Left renal pelvis (tissue), 4 donors: ENCODE results near the gene UBTD1. TPM values are rescaled to one million over a fixed set of nuclear protein-coding genes. Genes with fewer than 3 reads are reported as not detected.

Source experiments
- DNase-seq, 4 donors: peaks; one replicate each; pipeline ENCODE4 v3.0.0-alpha.2; 2013; ENCODE audit warnings: low read depth in 4 of 4, low spot score in 3 of 4
- polyA plus RNA-seq, 4 donors: library from polyadenylated mRNA; unstranded; fragments of 120-200 nt; gene quantifications; one replicate each; pipeline ENCODE4 v1.2.1, GENCODE V29; 2013; ENCODE audit not compliant: insufficient read length in 4 of 4

The UBTD1 gene
- polyA plus RNA-seq, 4 donors = 6.2 to 12.7 (median 6.7) TPM

DNA sequence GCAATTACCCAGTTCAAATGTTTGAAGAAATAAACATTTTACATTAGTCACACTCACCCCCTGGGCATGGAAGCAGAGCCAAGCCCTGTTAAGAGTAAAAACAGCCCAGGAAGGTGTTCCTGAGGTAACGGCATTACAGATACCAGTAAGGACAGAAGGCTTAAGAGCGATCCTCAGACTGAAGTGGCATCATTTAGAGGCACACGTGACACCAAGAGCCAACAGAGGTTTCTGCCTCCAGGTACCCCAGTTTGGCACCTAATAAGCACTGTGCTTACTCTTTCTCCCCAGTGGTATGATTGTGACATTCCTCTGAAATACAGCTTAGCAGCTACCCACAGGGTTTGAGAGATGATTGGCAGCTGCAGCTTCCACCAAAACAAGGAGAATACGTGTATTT is 17.7 kb upstream of the UBTD1 start:
- no peak for DNase-seq

DNA sequence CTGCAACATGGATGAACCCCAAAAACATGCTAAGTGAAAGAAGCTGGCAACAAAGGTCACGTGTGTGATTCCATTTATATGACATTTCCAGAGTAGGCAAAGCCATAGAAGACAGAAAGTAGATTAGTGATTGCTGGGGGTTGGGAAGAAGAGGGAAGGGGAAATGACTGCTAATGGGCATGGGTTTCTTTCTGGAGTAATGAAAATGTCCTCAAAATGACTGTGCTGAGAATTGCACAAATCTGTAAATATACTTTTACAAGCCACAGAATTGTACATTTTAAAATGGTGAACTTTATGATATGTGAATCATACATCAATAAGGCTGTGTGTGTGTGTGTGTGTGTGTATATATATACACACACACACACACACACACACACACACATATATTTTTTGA is 16.3 kb upstream of the UBTD1 start:
- no peak for DNase-seq

DNA sequence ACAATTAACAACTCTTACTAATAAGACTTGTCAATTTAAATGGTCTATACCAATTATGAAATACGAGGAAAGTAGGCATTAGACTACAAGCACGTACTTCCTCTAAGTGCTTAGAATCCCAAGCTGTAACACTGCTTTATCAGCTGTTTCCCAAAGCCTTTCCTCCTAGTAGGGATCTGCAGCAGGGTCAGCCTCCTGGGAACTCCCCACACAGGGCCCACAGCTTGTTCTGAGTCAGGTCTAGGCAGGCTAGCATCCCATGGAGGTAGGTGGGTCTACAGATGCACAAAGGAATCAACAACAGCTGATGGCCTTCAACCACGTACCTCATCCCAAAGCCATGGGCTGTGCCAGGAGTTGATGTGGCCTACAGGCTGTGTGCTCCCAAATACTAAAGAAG is 15.2 kb upstream of the UBTD1 start:
- DNase-seq = no peak

DNA sequence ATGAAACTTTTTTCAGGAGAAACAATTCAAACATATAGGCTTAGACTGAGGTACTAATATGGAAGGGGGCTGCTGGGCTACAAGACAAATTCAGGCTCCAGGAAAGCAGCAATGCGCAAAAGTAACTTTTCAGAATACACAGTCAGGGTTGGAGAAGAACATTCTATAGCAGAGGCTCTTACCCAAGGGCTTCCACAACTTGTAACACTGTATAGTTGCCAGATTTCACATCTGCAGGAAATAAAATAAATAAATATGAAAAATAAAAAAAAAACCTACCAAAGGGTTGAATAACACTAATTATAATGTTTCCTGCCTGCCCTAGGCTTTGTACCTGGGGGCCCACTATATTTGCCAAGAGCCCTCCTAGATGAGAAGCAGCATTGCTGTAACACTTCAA is 14.8 kb upstream of the UBTD1 start:
- no peak for DNase-seq

DNA sequence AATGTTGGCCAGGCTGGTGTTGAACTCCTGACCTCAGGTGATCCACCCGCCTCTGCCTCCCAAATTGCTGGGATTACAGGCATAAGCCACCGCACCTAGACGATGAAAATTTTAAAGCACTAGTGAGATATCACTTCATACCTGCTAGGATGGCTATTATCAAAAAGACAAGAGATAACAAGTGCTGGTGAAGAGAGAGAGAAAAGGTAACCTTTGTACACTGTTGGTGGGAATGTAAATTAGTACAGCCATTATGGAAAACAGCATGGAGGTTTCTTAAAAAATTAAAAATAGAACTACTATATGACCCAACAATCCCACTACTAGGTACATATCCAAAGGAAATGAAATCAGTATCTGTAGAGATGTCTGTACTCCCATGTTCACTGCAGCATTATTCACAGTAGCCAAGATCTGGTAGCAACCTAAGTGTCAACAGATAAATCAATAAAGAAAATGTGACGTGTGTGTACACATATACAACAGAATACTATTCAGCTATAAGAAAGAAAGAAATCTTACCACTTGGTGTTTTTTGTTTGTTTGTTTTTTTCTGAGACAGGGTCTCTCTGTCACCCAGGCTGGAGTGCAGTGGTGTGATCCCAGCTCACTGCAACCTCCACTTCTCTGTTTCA is 13.0 kb upstream of the UBTD1 start:
- DNase-seq = no peak

DNA sequence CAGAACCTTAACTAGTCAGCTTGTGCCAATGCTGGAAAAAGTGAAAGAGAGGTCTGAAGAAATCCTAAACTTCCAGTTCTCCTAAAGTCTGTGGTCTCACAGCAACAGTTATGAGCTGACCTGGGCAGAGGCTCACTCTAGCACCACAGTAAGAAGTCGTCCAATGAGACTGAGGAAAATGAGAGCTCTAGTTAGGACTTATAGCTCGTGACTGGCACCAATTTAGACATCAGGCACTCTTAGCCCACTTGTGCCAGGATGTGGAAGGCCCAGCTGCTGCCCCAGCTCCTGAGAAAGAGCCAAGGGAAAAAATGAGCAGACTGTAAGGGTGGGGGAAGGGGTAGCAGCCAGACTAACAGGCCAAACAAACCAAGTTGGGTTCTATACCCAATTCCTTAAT is 8.1 kb upstream of the UBTD1 start:
- no peak for DNase-seq

DNA sequence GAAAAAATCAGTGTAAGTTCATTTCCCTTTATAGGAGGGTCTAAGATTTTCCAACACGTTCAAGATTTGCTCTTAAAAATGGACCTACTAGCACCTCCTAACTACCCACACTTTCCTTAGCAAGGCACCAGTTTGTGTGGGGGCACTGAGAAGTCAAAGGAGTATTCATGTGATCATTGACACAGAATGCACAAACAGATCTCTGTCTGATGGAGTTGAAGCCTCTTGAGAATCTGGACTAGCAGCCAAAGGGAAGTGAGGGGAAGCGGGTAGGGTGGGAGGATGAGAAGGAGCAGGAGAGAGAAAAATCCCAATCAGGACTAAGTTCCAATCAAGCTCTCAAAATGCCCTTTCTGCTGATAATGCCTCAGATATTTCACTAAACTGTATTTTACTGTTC is 4.6 kb upstream of the UBTD1 start:
- no peak for DNase-seq

DNA sequence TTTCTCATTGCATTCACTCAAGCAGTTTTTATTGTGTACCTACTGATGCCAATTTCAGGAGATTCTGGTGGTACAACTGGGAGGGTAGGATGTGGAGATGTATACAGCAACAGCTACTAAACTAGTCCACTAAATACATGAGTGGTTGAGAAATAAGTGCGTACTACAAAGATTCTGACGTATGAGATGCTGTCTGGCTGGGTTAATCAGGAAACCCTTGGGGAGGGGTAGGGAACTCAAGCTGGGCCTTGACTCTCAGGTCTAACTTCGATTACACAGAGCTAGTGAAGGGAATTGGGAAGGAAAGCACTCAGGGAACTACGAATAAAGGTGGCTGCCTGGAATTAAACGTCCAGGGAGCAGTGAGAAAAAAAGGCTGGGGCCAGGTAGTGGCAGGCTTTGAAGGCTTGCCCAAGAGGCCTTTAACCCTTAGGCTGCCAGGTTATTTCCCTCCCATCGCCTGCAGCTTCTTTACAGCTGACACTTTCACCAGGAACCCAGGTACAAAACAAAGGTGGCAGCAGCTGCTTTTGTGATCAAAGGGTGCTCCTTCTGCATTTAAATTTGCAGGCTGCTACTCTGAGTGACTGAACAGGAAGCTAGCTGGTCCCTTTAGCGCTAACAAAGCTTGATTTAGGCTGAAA is 3.7 kb upstream of the UBTD1 start:
- no peak for DNase-seq

DNA sequence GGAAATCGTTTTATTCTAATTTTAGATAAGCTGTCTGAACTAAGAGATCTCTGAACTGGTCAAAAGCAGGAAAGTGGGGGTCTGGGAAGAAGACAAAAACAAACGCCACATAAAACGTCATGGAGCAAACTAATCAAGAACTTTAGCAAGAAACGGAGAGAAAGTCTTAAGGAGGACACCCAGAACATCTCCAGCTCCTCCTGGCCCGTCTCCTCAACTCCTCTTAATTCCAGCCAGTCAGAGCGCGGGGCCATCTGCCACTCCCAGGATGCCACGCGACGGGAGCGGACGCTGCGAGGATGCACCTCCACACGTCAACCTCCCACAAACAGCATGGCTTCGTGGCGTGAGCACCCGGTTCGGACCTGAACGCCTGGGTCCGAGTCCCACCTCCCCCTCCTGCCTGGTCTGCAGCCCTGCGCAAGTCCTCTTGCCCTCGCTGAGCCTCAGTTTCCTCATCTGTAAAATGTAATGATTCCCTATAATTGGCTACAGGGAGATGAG is 1.1 kb upstream of the UBTD1 start:
- DNase-seq = no peak

DNA sequence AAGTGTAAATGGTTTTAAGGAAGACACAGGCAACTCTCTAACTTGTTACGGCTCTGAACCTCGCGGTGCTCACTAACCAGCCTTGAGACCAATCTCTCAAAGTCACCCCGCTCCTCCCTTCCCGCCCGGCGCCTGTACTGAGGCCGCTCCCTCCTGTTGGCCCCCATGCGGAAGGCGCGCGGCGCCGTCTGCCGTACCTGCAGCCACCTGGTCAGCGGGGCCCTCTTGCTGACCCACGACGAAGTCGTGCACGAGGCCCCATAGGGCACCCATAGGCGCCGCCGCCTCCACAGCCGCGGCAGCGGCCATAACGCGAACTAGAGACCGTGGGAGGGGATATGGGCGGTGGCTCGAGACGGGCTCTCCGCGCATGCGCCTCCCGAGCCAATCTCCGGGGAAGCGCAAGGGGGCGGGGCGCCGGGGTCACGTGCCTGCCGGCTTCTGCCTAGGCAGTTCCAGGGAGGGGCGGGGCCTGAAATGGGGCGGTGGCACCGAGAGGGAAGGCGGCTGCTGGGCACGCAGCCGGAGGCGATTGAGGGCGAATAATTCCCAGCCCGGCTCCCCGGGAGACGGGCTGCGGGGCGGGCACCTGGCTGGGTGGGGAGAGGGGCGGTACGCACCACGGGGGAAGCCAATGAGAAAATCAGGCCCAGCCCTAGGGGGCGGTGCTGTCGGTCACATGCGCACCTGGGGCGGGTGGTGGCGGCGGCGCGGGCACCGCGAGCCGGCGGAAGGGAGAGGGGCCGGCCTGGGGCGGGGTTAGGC is 466 bp upstream of the UBTD1 start, which contains the start of gene MMS19:
Gene MMS19, minus strand, starts transcription at position 347 of the 765 bp plus-strand sequence. Its CDS starts 38 bp downstream, at position 309.
- peak; percentile 92 to 95 (median 94) for DNase-seq

DNA sequence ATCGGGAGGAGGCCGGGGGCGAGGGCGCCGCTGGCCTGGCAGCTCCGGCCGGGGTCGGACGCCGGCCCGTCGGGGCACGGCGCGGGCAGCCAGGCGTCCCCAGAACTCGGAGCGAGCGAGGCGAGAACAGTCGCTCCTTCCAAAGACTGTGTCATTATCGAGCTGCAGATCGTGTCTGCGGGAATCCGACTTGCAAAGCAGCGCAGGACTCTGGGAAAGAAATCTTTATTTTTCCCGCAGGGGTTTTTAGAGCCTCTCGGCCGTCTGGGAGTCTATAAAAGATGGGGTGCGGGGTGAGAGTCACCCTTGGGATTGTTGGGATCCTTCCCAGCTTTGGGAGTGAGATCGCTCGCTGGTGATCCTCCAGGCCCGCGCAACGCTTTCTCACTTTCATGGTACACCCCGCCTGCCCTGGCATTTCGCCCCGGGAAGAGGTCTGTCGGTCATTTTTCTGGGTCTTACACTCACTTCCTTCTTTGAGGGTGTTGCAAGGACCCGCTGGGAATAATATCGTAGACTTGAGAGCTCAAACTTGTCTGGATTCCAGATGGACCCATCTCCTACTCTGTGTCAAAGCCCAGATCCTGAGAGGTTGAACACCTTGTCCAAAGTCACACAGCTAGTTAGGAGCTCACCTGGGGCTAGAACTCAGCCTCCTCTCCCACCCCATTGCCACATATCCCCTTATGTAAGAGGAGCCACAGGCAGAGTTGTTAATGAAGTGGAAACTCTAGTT is 1.0 kb downstream of the UBTD1 start:
- DNase-seq = no peak

DNA sequence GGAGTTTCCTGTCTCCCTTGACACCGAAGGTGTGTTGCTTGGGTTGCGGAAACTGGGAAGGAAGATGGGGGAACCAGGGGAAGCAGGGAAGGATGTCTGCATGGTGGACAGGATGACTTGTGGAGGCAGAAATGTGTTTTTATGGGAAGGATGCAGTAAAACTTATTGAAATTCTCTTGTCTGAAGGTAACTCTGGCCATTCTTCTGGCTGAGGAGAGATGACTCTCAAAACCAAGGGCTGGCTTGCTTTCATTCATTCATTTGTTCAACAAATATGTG is 1.5 kb downstream of the UBTD1 start:
- DNase-seq = no peak

DNA sequence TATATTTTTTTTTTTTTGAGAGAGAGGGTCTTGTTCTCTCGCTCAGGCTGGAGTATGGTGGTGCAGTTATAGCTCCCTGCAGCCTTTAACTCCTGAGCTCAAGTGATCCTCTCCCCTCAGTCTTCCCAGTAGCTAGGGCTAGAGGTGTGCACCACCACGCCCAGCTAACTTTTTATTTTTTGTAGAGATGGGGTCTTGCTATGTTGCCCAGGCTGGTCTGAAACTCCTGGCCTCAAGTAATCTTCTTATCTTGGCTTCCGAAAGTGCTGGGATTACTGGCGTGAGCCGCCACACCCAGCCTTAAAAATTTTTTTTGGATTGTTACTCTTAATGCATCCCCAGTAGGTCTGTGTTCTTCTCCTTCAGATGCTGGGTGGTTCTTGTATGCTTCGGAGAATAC is 4.2 kb downstream of the UBTD1 start:
- DNase-seq = no peak

DNA sequence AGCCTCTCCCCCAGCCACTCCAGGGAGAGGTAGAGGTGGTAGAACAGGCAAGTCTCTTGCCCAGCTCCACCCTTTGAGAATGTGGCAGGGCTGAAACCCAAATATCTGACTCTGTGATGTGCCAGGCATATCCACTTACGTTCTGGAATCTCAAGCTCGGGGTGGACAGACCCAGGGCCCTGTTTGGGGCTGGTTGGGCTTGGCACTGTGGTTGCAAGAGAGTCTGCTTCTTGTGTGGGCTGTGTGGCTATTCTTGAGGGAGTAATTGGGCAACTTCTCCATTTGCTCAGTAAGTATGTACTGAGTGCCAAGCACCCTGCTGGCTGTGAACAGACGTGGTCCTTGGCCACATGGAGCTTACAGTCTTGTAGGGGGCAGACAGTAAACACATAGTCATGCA is 4.7 kb downstream of the UBTD1 start:
- DNase-seq = no peak

DNA sequence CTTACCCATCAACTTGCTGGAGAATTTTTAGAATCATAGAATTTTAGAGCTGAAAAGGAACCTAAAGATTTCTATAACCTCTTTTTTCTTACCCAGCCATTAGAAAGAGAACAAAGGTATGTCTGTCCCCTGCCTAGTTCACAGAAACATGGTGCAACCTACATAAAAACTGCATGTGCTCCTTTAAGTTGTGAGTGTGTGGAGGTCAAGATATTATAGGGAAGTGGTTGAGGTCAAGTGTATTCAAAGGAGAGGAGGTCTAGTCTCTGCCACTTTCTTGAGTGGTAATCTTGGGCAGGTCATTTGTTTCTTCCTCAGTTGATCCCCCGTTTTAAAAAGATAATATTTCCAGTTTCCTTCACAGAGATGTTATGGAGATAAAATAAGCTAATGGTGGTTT is 6.4 kb downstream of the UBTD1 start:
- DNase-seq = no peak

DNA sequence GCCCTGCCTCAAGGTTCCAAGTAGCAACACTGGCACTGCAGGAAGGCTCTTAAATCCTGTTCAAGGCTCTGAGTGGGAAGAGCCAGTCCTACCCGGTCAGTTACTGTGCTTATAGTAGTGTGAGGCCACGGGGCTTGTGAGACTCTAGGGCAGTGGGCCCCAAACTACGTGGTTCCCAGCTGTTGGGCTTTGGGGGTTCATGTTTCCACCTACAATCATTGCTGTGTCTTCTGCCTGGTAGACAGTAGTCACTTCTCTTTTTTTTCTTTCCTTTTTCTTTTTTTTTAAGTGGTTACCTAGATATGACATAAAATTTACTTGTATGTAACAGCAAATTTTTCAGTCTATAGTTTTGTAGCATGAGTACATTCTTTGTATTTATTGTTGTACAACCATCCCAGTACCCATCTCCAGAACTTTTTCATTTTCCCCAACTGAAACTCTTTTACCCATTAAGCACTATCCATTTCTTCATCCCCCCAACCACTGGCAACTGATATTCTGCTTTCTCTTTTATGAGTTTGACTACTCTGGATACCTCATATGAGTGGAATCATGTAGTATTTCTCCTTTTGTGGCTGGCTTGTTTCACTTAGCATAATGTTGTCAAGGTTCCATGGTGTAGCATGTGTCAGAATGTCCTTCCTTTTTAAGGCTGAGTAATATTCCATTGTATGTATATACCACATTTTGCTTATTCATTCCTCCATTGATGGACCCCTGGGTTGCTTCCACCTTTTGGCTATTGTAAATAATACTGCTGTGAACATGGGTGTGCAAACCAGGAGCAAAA is 7.7 kb downstream of the UBTD1 start:
- DNase-seq = no peak

DNA sequence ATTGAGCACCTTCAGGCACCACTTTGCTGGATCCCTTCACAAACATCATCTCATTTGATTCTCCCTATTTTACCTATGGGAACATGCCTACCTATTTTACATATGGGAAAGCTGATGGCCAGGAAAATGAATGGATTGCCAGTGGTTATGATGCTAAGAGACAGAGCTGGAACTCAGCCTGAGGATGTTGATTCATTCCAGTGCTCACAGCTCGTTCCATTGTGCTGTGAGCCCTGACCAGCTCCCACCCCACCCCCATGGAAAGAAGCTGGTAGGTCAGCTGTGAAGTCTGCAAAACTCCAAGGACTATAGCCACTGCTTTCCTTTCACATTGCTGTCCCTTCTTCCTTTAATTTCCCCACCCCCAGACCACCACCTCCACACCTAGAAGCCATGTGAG is 9.6 kb downstream of the UBTD1 start:
- no peak for DNase-seq

DNA sequence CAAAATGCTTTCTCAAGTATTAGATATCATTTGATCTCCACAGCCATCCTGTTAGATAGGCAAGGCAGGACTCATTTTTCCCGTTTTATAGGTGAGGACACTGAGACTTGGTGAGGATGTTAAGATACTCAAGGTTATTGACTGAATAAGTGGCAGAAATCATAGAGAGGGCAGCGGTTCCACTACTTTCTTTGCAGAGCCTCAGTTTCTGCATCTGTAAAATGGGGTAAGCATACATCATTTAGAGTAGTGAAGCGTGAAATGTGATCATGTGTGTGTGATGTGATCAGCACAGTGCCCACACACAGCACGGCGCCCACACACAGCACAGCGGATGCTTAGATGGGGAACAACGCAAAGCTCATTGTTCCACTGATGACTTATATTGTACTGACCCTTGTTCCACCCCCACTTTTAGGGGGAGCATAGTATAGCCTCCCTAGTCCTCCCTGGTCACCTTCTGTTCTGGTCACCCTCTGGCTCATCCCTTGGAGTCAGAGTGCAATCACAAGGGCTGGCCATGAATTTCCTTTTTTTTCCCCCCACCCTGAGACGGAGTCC is 10.5 kb downstream of the UBTD1 start:
- DNase-seq = no peak

DNA sequence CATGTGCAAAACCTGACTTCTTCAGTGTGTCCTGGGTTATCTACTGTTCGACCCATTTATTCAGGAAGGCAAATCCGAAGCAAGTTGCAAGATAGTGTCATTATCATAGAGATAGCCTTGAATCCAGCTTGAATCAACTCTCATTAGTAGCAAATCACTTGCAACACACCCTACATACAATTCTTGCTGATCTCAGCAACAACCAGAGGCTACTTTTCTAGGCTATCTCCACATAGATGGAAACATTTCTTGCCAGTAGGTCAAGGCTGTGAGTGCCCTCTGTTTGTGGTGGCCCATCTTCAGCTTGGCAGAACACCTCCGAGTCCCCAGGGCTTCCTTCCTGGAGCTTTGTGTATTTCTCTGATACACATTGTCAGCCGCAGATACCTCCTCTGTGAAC is 12.0 kb downstream of the UBTD1 start:
- no peak for DNase-seq
